Measurements from ENCODE around the gene PIGQ. TPM values are rescaled to one million over a fixed set of nuclear protein-coding genes. Genes with fewer than 3 reads are reported as not detected.

PIGQ gene
- total RNA-seq: 10 to 100 TPM; 46.3 to 54.3 TPM

- no peaks in the 10 kb centered on the region for H3K27me3 Mint-ChIP-seq
- POLR2A ChIA-PET: interaction anchor here (0.8 to 2.9 kb wide), 4 partner anchors 19 to 492 kb away, joined by 3 to 23 read pairs (median 5); partner anchors contain the start of genes CAPN15 and MPG
- H3K4me1 Mint-ChIP-seq: peaks cover 24% of the 10 kb centered on the region
- DNase-seq: peak; percentile 83
- peak within 1 kb of the TSS; percentile 89 for H3K27ac Mint-ChIP-seq
- H3K9me3 Mint-ChIP-seq: no peaks in the 10 kb centered on the region
- peak; percentile 72 for ATAC-seq (ENCODE audit: low read depth)
- no peaks in the 10 kb centered on the region for H3K36me3 Mint-ChIP-seq
- H3K4me3 Mint-ChIP-seq: peak within 1 kb of the TSS; percentile 89
Observed at GRCh38 chr16:569445-570254, at the start of gene PIGQ. Gene PIGQ, plus strand, starts transcription at chr16:569968. Its CDS starts 4,107 bp downstream, at chr16:574075.

GRCh38 chr16:520847-521246 is 48.9 kb upstream of the PIGQ start:
- H3K4me3 Mint-ChIP-seq: no peak overlapping the region
- no peak overlapping the region for H3K27ac Mint-ChIP-seq
- DNase-seq (no peak), ATAC-seq (ENCODE audit: low read depth) (no peak)
- no peaks in the 10 kb centered on the region for H3K27me3 Mint-ChIP-seq
- no peaks in the 10 kb centered on the region for H3K9me3 Mint-ChIP-seq
- peaks cover 6% of the 10 kb centered on the region for H3K4me1 Mint-ChIP-seq
- H3K36me3 Mint-ChIP-seq: peaks cover 2% of the 10 kb centered on the region
- POLR2A ChIA-PET: interaction anchor here (1.0 kb wide), 1 partner anchor 8 kb away, joined by 3 read pairs; no protein-coding TSS in a partner anchor

- H3K9me3 Mint-ChIP-seq: no peaks in the 10 kb centered on the region
Observed at GRCh38 chr16:521381-522210, 48.2 kb upstream of the PIGQ start.

GRCh38 chr16:522320-523096 is 47.3 kb upstream of the PIGQ start:
- no peaks in the 10 kb centered on the region for H3K9me3 Mint-ChIP-seq
- no peak overlapping the region for H3K4me3 Mint-ChIP-seq
- POLR2A ChIA-PET: no interaction called here
- no peak overlapping the region for H3K27ac Mint-ChIP-seq
- ATAC-seq (ENCODE audit: low read depth) (no peak), DNase-seq (no peak)
- peaks cover 9% of the 10 kb centered on the region for H3K4me1 Mint-ChIP-seq
- H3K27me3 Mint-ChIP-seq: no peaks in the 10 kb centered on the region
- peaks cover 2% of the 10 kb centered on the region for H3K36me3 Mint-ChIP-seq

More at GRCh38 chr16:521381-522210, 48.2 kb upstream of the PIGQ start:
- H3K27ac Mint-ChIP-seq: no peak overlapping the region
- ATAC-seq (ENCODE audit: low read depth) (no peak), DNase-seq (no peak)
- H3K4me1 Mint-ChIP-seq: peaks cover 9% of the 10 kb centered on the region
- POLR2A ChIA-PET: no interaction called here
- H3K36me3 Mint-ChIP-seq: peaks cover 2% of the 10 kb centered on the region
- H3K27me3 Mint-ChIP-seq: no peaks in the 10 kb centered on the region
- H3K4me3 Mint-ChIP-seq: no peak overlapping the region

- no peaks in the 10 kb centered on the region for H3K27me3 Mint-ChIP-seq
- DNase-seq (no peak), ATAC-seq (ENCODE audit: low read depth) (no peak)
- H3K4me3 Mint-ChIP-seq: no peak overlapping the region
- H3K4me1 Mint-ChIP-seq: peaks cover 9% of the 10 kb centered on the region
- POLR2A ChIA-PET: no interaction called here
- H3K36me3 Mint-ChIP-seq: peaks cover 2% of the 10 kb centered on the region
- H3K9me3 Mint-ChIP-seq: no peaks in the 10 kb centered on the region
- no peak overlapping the region for H3K27ac Mint-ChIP-seq
Observed at GRCh38 chr16:523097-523741, 46.5 kb upstream of the PIGQ start.

GRCh38 chr16:524274-525040 is 45.3 kb upstream of the PIGQ start:
- Mint-ChIP-seq H3K4me1 (peaks cover 13% of the 10 kb centered on the region), H3K27me3 (no peaks in the 10 kb centered on the region), H3K27ac (no peak overlapping the region), H3K4me3 (no peak overlapping the region), H3K36me3 (peaks cover 2% of the 10 kb centered on the region), H3K9me3 (no peaks in the 10 kb centered on the region)
- POLR2A ChIA-PET: no interaction called here
- no peak for DNase-seq
- no peak for ATAC-seq (ENCODE audit: low read depth)

- Mint-ChIP-seq H3K4me1 (peaks cover 13% of the 10 kb centered on the region), H3K27ac (peak overlapping the region; percentile 94), H3K36me3 (peaks cover 2% of the 10 kb centered on the region), H3K9me3 (no peaks in the 10 kb centered on the region), H3K4me3 (peak overlapping the region; percentile 91), H3K27me3 (no peaks in the 10 kb centered on the region)
- POLR2A ChIA-PET: interaction anchor here (2.7 kb wide), 1 partner anchor 45 kb away, joined by 23 read pairs; the partner anchor contains the start of gene PIGQ
- DNase-seq: no peak
- ATAC-seq (ENCODE audit: low read depth): no peak
Observed at GRCh38 chr16:525123-525519, 44.6 kb upstream of the PIGQ start.

GRCh38 chr16:525520-526180 is 44.1 kb upstream of the PIGQ start:
- H3K9me3 Mint-ChIP-seq: no peaks in the 10 kb centered on the region
- H3K27ac Mint-ChIP-seq: peak overlapping the region; percentile 94
- DNase-seq (peak; percentile 50), ATAC-seq (ENCODE audit: low read depth) (peak; percentile 31)
- H3K27me3 Mint-ChIP-seq: no peaks in the 10 kb centered on the region
- peak overlapping the region; percentile 91 for H3K4me3 Mint-ChIP-seq
- H3K36me3 Mint-ChIP-seq: peaks cover 2% of the 10 kb centered on the region
- POLR2A ChIA-PET: interaction anchor here (0.9 to 2.7 kb wide), 4 partner anchors 41 to 145 kb away, joined by 3 to 23 read pairs (median 3); partner anchors contain the start of genes NHLRC4 and PIGQ
- peaks cover 13% of the 10 kb centered on the region for H3K4me1 Mint-ChIP-seq

GRCh38 chr16:526181-527014 is 43.4 kb upstream of the PIGQ start:
- H3K27me3 Mint-ChIP-seq: no peaks in the 10 kb centered on the region
- peaks cover 2% of the 10 kb centered on the region for H3K36me3 Mint-ChIP-seq
- peak overlapping the region; percentile 91 for H3K4me3 Mint-ChIP-seq
- POLR2A ChIA-PET: interaction anchor here (0.7 to 2.7 kb wide), 9 partner anchors 8 to 164 kb away, joined by 3 to 23 read pairs (median 4); partner anchors contain the start of genes NHLRC4, PIGQ and WDR24
- ATAC-seq (ENCODE audit: low read depth) (peak; percentile 0), DNase-seq (no peak)
- peaks cover 13% of the 10 kb centered on the region for H3K4me1 Mint-ChIP-seq
- H3K9me3 Mint-ChIP-seq: no peaks in the 10 kb centered on the region
- peak overlapping the region; percentile 94 for H3K27ac Mint-ChIP-seq

GRCh38 chr16:527015-527903 is 42.5 kb upstream of the PIGQ start, which contains the start of gene CAPN15:
Gene CAPN15, plus strand, starts transcription at chr16:527712. Its CDS starts 19,127 bp downstream, at chr16:546839.
- peak within 1 kb of the TSS; percentile 91 for H3K4me3 Mint-ChIP-seq
- H3K27me3 Mint-ChIP-seq: no peaks in the 10 kb centered on the region
- H3K36me3 Mint-ChIP-seq: peaks cover 2% of the 10 kb centered on the region
- peak within 1 kb of the TSS; percentile 95 for H3K27ac Mint-ChIP-seq
- peaks cover 13% of the 10 kb centered on the region for H3K4me1 Mint-ChIP-seq
- no peaks in the 10 kb centered on the region for H3K9me3 Mint-ChIP-seq
- POLR2A ChIA-PET: interaction anchor here (0.7 to 2.7 kb wide), 8 partner anchors 9 to 163 kb away, joined by 3 to 23 read pairs (median 4); partner anchors contain the start of genes METTL26, NHLRC4, PIGQ and WDR24
- peak; percentile 80 for ATAC-seq (ENCODE audit: low read depth)
- DNase-seq: peak; percentile 92
